Large intestine (tissue), 3 donors: Measurements from ENCODE around the gene PEX14. TPM values are rescaled to one million over a fixed set of nuclear protein-coding genes. Genes with fewer than 3 reads are reported as not detected.
"Not testable (repeated sequence)": the region's sequence is repeated elsewhere in the genome, so short reads cannot be mapped to it uniquely, and the experiment has no call there.

Experiments
- DNase-seq, 2 donors: peaks; one replicate each; pipeline versions ENCODE4 v3.0.0 to v3.0.0-alpha.2; 2013
- H3K27ac ChIP-seq: one replicate; pipeline ENCODE4 v1.5.1; 2013; ENCODE audit warnings: low read length
- H3K27me3 ChIP-seq: 2 replicates; pipeline ENCODE4 v1.6.1; 2013; ENCODE audit warnings: low read length; ENCODE audit not compliant: control insufficient read depth, insufficient read depth
- H3K36me3 ChIP-seq: 2 replicates; pipeline ENCODE4 v1.6.1; 2013; ENCODE audit warnings: low read length; ENCODE audit not compliant: control insufficient read depth, insufficient read depth
- H3K4me1 ChIP-seq: one replicate; pipeline ENCODE4 v1.6.1; 2013; ENCODE audit warnings: low read length; ENCODE audit not compliant: control insufficient read depth, insufficient read depth
- H3K4me3 ChIP-seq: one replicate; pipeline ENCODE4 v1.5.1; 2013; ENCODE audit warnings: low read length
- H3K9me3 ChIP-seq: one replicate; pipeline ENCODE4 v1.6.1; 2013; ENCODE audit warnings: mild to moderate bottlenecking, low read depth, low read length, moderate library complexity; ENCODE audit not compliant: control insufficient read depth
- WGBS: methylation state at CpG from one replicate; pipeline ENCODE4 v1.1.5; 2013; ENCODE audit warnings: low lambda C conversion rate; ENCODE audit not compliant: insufficient coverage; 5-methylcytosine and 5-hydroxymethylcytosine counted together
- polyA plus RNA-seq: library from polyadenylated mRNA; unstranded; fragments of 120-200 nt; gene quantifications from one replicate; pipeline ENCODE4 v1.2.1, GENCODE V29; 2013

Gene PEX14
- polyA plus RNA-seq, 1 donor, result 25.8 TPM

GRCh38 chr1:10471411-10472219 lies 3.1 kb upstream of the PEX14 start:
- Histone ChIP-seq H3K9me3 (no peaks in the 10 kb centered on the region), H3K4me3 (peak overlapping the region; percentile 71), H3K27me3 (no peaks in the 10 kb centered on the region), H3K36me3 (peaks cover 25% of the 10 kb centered on the region), H3K27ac (peak overlapping the region; percentile 51), H3K4me1 (peaks cover 11% of the 10 kb centered on the region)
- no peak for DNase-seq
- no CpG with 5 or more reads among the region's 23 CpGs for WGBS

GRCh38 chr1:10472220-10473144 lies 2.3 kb upstream of the PEX14 start, which contains the start of gene DFFA:
Gene DFFA (minus strand): TSS chr1:10472529. CDS start chr1:10472458, 71 bp downstream.
- peaks cover 18% of the 10 kb centered on the region for H3K36me3 ChIP-seq
- H3K27me3 ChIP-seq, result no peaks in the 10 kb centered on the region
- peak within 1 kb of the TSS; percentile 71 for H3K4me3 ChIP-seq
- no peaks in the 10 kb centered on the region for H3K9me3 ChIP-seq
- no CpG with 5 or more reads among the region's 59 CpGs for WGBS
- peak within 1 kb of the TSS; percentile 51 for H3K27ac ChIP-seq
- H3K4me1 ChIP-seq, result peaks cover 17% of the 10 kb centered on the region
- DNase-seq, result peak; percentile 96 to 97

GRCh38 chr1:10473145-10473765 lies 1.5 kb upstream of the PEX14 start:
- Histone ChIP-seq H3K27me3 (no peaks in the 10 kb centered on the region), H3K36me3 (peaks cover 11% of the 10 kb centered on the region), H3K4me1 (peaks cover 18% of the 10 kb centered on the region), H3K9me3 (no peaks in the 10 kb centered on the region), H3K4me3 (no peak overlapping the region), H3K27ac (no peak overlapping the region)
- no peak for DNase-seq
- 95% methylated on average over 4 of the region's 23 CpGs for WGBS

GRCh38 chr1:10474309-10474612 lies 489 bp upstream of the PEX14 start:
- not testable (repeated sequence) for H3K36me3 ChIP-seq, H3K9me3 ChIP-seq, H3K27me3 ChIP-seq, DNase-seq
- WGBS, result 100% methylated on average over 1 of the region's 10 CpGs
- peak overlapping the region; percentile 97 for H3K27ac ChIP-seq
- H3K4me3 ChIP-seq, result peak overlapping the region; percentile 90
- H3K4me1 ChIP-seq, result peaks cover 22% of the 10 kb centered on the region

GRCh38 chr1:10475510-10475909 lies 760 bp downstream of the PEX14 start:
- H3K4me1 ChIP-seq, result peaks cover 29% of the 10 kb centered on the region
- no peaks in the 10 kb centered on the region for H3K9me3 ChIP-seq
- no peaks in the 10 kb centered on the region for H3K27me3 ChIP-seq
- peak overlapping the region; percentile 90 for H3K4me3 ChIP-seq
- no CpG with 5 or more reads among the region's 13 CpGs for WGBS
- peak overlapping the region; percentile 97 for H3K27ac ChIP-seq
- DNase-seq, result peak; percentile 63 to 82
- no peaks in the 10 kb centered on the region for H3K36me3 ChIP-seq

GRCh38 chr1:10479296-10479695 lies 4.5 kb downstream of the PEX14 start:
- peaks cover 23% of the 10 kb centered on the region for H3K4me1 ChIP-seq
- H3K9me3 ChIP-seq, result no peaks in the 10 kb centered on the region
- H3K4me3 ChIP-seq, result no peak overlapping the region
- peak; percentile 62 to 76 for DNase-seq
- peak overlapping the region; percentile 80 for H3K27ac ChIP-seq
- peaks cover under 1% of the 10 kb centered on the region for H3K36me3 ChIP-seq
- no peaks in the 10 kb centered on the region for H3K27me3 ChIP-seq
- WGBS, result no CpG with 5 or more reads among the region's 8 CpGs

GRCh38 chr1:10480614-10481013 lies 5.9 kb downstream of the PEX14 start:
- no peak for DNase-seq
- 60% methylated on average over 1 of the region's 2 CpGs for WGBS
- no peaks in the 10 kb centered on the region for H3K27me3 ChIP-seq
- peaks cover 23% of the 10 kb centered on the region for H3K4me1 ChIP-seq
- no peaks in the 10 kb centered on the region for H3K9me3 ChIP-seq
- no peak overlapping the region for H3K27ac ChIP-seq
- no peak overlapping the region for H3K4me3 ChIP-seq
- H3K36me3 ChIP-seq, result peaks cover 5% of the 10 kb centered on the region

GRCh38 chr1:10484521-10484920 lies 9.8 kb downstream of the PEX14 start:
- peaks cover 5% of the 10 kb centered on the region for H3K36me3 ChIP-seq
- no peak for DNase-seq
- peaks cover 10% of the 10 kb centered on the region for H3K4me1 ChIP-seq
- H3K4me3 ChIP-seq, result no peak overlapping the region
- no peaks in the 10 kb centered on the region for H3K9me3 ChIP-seq
- H3K27me3 ChIP-seq, result no peaks in the 10 kb centered on the region
- no peak overlapping the region for H3K27ac ChIP-seq
- no CpG with 5 or more reads among the region's 6 CpGs for WGBS

- WGBS, result no CpG with 5 or more reads among the region's 4 CpGs
- no peaks in the 10 kb centered on the region for H3K9me3 ChIP-seq
- H3K36me3 ChIP-seq, result peaks cover 3% of the 10 kb centered on the region
- no peaks in the 10 kb centered on the region for H3K27me3 ChIP-seq
- H3K4me1 ChIP-seq, result peaks cover 27% of the 10 kb centered on the region
- peak overlapping the region; percentile 65 for H3K27ac ChIP-seq
- H3K4me3 ChIP-seq, result no peak overlapping the region
- DNase-seq, result peak in 1 of 2 donors; percentile 66
These were observed 14.7 kb downstream of the PEX14 start for GRCh38 chr1:10489291-10490055.
